GM23338 (cell line): ENCODE measurements around the gene GPRC5D. TPM values are rescaled to one million over a fixed set of nuclear protein-coding genes. Genes with fewer than 3 reads are reported as not detected.

Experiments used
- ATAC-seq: fragments of 200-7000 bp; cut with Tn5 transposase; 3 replicates; pipeline ENCODE4 v1.9.1; 2020
- DNase-seq: peaks from one replicate; pipeline ENCODE4 v3.0.0-alpha.2; 2015; ENCODE audit warnings: low spot score
- H2AFZ ChIP-seq: fragments of 200-600 bp; sonication (generic); 2 replicates; pipeline ENCODE4 v1.8.0; 2016; ENCODE audit warnings: antibody characterized with exemption, mild to moderate bottlenecking, moderate library complexity
- H3F3A ChIP-seq: fragments of 200-600 bp; sonication (generic); replicated peaks from 2 replicates; pipeline ENCODE4 v1.8.0; 2017; ENCODE audit warnings: antibody characterized with exemption, mixed run types, low read depth
- H3K27ac ChIP-seq: fragments of 200-600 bp; sonication (generic); 2 replicates; pipeline ENCODE4 v1.6.1; 2016; ENCODE audit warnings: low read depth
- H3K27me3 ChIP-seq: fragments of 200-600 bp; sonication (generic); 2 replicates; pipeline ENCODE4 v1.8.0; 2016; ENCODE audit warnings: mild to moderate bottlenecking, mixed run types, moderate library complexity; ENCODE audit not compliant: insufficient read depth
- H3K36me3 ChIP-seq: fragments of 200-600 bp; sonication (generic); 2 replicates; pipeline ENCODE4 v1.8.0; 2016; ENCODE audit warnings: mild to moderate bottlenecking; ENCODE audit not compliant: insufficient read depth
- H3K4me1 ChIP-seq: fragments of 200-600 bp; sonication (generic); 2 replicates; pipeline ENCODE4 v1.8.0; 2016; ENCODE audit warnings: mild to moderate bottlenecking, moderate library complexity; ENCODE audit not compliant: insufficient read depth
- H3K4me2 ChIP-seq: fragments of 200-600 bp; sonication (generic); 2 replicates; pipeline ENCODE4 v1.7.1; 2017; ENCODE audit warnings: mixed run types
- H3K4me3 ChIP-seq: fragments of 200-600 bp; sonication (generic); 2 replicates; pipeline ENCODE4 v1.6.1; 2016; ENCODE audit warnings: mixed run types
- H3K79me2 ChIP-seq: fragments of 200-600 bp; sonication (generic); replicated peaks from 2 replicates; pipeline ENCODE4 v1.8.0; 2017; ENCODE audit warnings: mild to moderate bottlenecking; ENCODE audit not compliant: insufficient read depth
- H3K9me2 ChIP-seq: fragments of 200-600 bp; sonication (generic); 2 replicates; pipeline ENCODE4 v1.8.0; 2017; ENCODE audit not compliant: insufficient read depth
- H4K20me1 ChIP-seq: fragments of 200-600 bp; sonication (generic); replicated peaks from 2 replicates; pipeline ENCODE4 v1.8.0; 2017; ENCODE audit warnings: mild to moderate bottlenecking; ENCODE audit not compliant: insufficient read depth
- H3K27ac Mint-ChIP-seq: 2 replicates; pipeline ENCODE4 v1.8.0; 2020; ENCODE audit warnings: inconsistent platforms, mild to moderate bottlenecking, moderate library complexity, mixed read lengths
- H3K27me3 Mint-ChIP-seq: 3 replicates; pipeline ENCODE4 v1.8.0; 2022; ENCODE audit warnings: low read depth, mild to moderate bottlenecking, moderate library complexity, mixed read lengths, inconsistent platforms; ENCODE audit not compliant: insufficient read depth, poor library complexity
- H3K36me3 Mint-ChIP-seq: 3 replicates; pipeline ENCODE4 v1.8.0; 2021; ENCODE audit warnings: low read depth, mild to moderate bottlenecking, inconsistent platforms, moderate library complexity, mixed read lengths
- H3K4me1 Mint-ChIP-seq: 3 replicates; pipeline ENCODE4 v1.8.0; 2020; ENCODE audit warnings: mild to moderate bottlenecking, inconsistent platforms, mixed read lengths
- H3K4me3 Mint-ChIP-seq: 3 replicates; pipeline ENCODE4 v1.8.0; 2021; ENCODE audit warnings: moderate library complexity, mild to moderate bottlenecking, inconsistent platforms, mixed read lengths
- H3K9me3 Mint-ChIP-seq: 3 replicates; pipeline ENCODE4 v1.8.0; 2020; ENCODE audit warnings: moderate library complexity, mild to moderate bottlenecking, inconsistent platforms, mixed read lengths
- EZH2 ChIP-seq: fragments of 200-600 bp; sonication (generic); IDR thresholded peaks from one replicate; pipeline ENCODE4 v1.8.0; 2017; ENCODE audit warnings: antibody characterized with exemption, mild to moderate bottlenecking, low read depth; ENCODE audit not compliant: unreplicated experiment
- REST ChIP-seq: IDR thresholded peaks from one replicate; pipeline ENCODE4 v1.6.1; 2018; ENCODE audit warnings: antibody characterized with exemption; ENCODE audit not compliant: unreplicated experiment
- STAT1 ChIP-seq: IDR thresholded peaks from one replicate; pipeline ENCODE4 v1.6.1; 2016; ENCODE audit warnings: antibody characterized with exemption; ENCODE audit not compliant: unreplicated experiment
- ZNF331 ChIP-seq: fragments of 250-450 bp; sonication (Bioruptor Pico); IDR thresholded peaks from 2 replicates; pipeline ENCODE4 v1.5.0; 2020; ENCODE audit warnings: low read depth, mild to moderate bottlenecking, moderate library complexity
- ZNF462 ChIP-seq: fragments of 250-450 bp; sonication (Bioruptor Pico); IDR thresholded peaks from 2 replicates; pipeline ENCODE4 v1.5.0; 2020; ENCODE audit warnings: mild to moderate bottlenecking, moderate library complexity
- polyA plus RNA-seq: library from polyadenylated mRNA; unstranded; fragments of >200 nt; fragmentation: Nextera tagmentation; extraction: Ambion mirVana; gene quantifications from 2 replicates; pipeline ENCODE4 v1.2.1, GENCODE V29; 2016
- total RNA-seq: library from RNA; depleted of rRNA; stranded (reverse); fragments of >200 nt; shearing (Covaris generic); gene quantifications from 2 replicates; pipeline ENCODE4 v1.2.3, GENCODE V29; 2014

GPRC5D gene
- total and polyA plus RNA-seq, 2 experiments from 2014 or later = not detected

- H3K79me2 ChIP-seq = 0 out of 2 replicates have a peak, but pooled peaks cover 6% of the 10 kb centered on the region
- H3K27ac Mint-ChIP-seq = peak overlapping the region; percentile 51
- peaks cover 30% of the 10 kb centered on the region for H3K36me3 Mint-ChIP-seq
- no peaks in the 10 kb centered on the region for H3K27me3 ChIP-seq
- peak overlapping the region; percentile 5; the same call in 2 of the 3 replicates for H3K4me3 Mint-ChIP-seq
- peaks cover 12% of the 10 kb centered on the region; the same call in 1 of the 2 replicates for H3K36me3 ChIP-seq
- peaks cover 3% of the 10 kb centered on the region; the same call in 1 of the 2 replicates for H4K20me1 ChIP-seq
- H3K4me3 ChIP-seq = no peak overlapping the region
- H3K4me1 Mint-ChIP-seq = peaks cover 41% of the 10 kb centered on the region
- no peaks in the 10 kb centered on the region for H3K9me3 Mint-ChIP-seq
- TF ChIP-seq ZNF462 (CRISPR knock-in tag) (no peak), EZH2 (no peak)
- peaks cover 7% of the 10 kb centered on the region for H3K27me3 Mint-ChIP-seq
- ATAC-seq (peak; percentile 58), DNase-seq (no peak)
- no peak overlapping the region for H2AFZ ChIP-seq
- H3K9me2 ChIP-seq = no peaks in the 10 kb centered on the region
- H3K4me1 ChIP-seq = peaks cover 19% of the 10 kb centered on the region
- H3K4me2 ChIP-seq = peak overlapping the region; percentile 59; the same call in 1 of the 2 replicates
- H3F3A ChIP-seq = no peaks in the 10 kb centered on the region
- H3K27ac ChIP-seq = no peak overlapping the region; the same call in none of the 2 replicates
These were observed 38.9 kb upstream of the GPRC5D start for GRCh38 chr12:12990700-12991468.

DNA sequence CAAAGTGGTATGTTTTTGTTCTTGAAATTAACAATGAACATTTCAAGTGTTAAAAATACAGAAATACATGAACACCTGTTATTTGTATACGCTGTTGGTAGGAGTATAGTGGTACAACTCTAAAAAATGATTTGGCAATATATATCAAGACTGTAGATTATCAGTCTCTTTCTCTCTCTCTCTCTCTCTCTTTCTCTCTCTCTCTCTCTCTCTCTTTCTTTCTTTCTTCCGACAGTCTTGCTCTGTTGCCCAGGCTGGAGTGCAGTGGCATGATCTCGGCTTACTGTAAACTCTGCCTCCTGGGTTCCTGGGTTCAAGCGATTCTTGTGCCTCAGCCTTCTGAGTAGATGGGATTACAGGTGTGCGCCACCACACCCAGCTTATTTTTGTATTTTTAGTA, 35.5 kb upstream of the GPRC5D start:
- Histone ChIP-seq H3K9me2 (no peaks in the 10 kb centered on the region), H3K4me3 (no peak overlapping the region), H3K36me3 (peaks cover 18% of the 10 kb centered on the region; the same call in 1 of the 2 replicates), H3K79me2 (0 out of 2 replicates have a peak, but pooled peaks cover 6% of the 10 kb centered on the region), H3K27me3 (no peaks in the 10 kb centered on the region), H3K27ac (no peak overlapping the region), H3K4me1 (peaks cover 19% of the 10 kb centered on the region), H4K20me1 (no peaks in the 10 kb centered on the region; the same call in 1 of the 2 replicates), H3F3A (no peaks in the 10 kb centered on the region), H2AFZ (no peak overlapping the region), H3K4me2 (no peak overlapping the region)
- DNase-seq = no peak
- Mint-ChIP-seq H3K9me3 (no peaks in the 10 kb centered on the region), H3K4me3 (no peak overlapping the region), H3K4me1 (peaks cover 35% of the 10 kb centered on the region), H3K27ac (no peak overlapping the region), H3K36me3 (peaks cover 32% of the 10 kb centered on the region), H3K27me3 (no peaks in the 10 kb centered on the region)
- ATAC-seq = no peak
- TF ChIP-seq REST = no peak
- TF ChIP-seq STAT1 = no peak
- no peak for TF ChIP-seq ZNF331 (CRISPR knock-in tag)
